ENCODE results near the gene SGSM2.

The SGSM2 gene

DNA sequence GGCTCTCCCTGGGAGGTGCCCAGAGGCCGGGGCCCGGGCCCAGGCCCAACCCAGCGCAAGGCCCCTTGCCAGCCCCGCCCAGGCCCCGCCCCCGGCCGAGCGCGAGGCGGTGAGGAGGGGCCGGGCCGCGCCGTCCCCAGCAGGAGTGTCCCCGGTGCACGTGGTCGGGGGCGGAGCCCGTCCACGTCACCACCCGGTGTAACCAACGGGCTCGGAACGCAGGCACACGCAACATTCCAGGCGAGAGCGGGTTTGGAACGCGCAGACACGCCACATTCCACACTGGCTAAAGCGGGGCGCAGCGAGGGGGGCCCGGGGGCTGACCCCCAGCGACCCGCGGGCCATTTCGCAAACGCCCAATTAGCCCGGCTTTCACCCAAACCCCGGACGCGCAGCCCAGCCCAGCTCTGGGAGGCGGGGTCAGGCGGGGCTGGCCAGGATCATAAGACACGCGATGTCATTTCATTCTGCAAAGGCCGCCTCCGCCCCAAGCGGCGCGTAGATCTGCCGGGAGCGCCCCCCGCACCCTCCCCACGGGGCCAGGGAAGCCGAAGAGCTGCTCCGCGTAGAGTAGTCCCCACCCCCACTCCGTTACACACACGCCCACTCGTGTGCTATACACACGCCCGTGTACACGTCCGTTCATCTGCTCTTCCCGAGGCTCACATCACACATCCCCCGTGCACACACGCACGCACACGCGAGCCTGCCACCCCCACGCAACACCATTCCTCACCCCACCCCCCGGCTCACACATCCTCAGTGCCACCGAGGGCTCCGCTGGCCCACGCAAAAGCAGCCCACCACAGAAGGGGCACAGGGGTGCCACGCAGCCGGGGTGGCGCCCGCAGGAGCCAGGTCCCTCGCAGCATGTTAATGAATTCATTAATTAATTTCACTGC is 62.5 kb downstream of the SGSM2 start:
- peak; percentile 91 for DNase-seq

DNA sequence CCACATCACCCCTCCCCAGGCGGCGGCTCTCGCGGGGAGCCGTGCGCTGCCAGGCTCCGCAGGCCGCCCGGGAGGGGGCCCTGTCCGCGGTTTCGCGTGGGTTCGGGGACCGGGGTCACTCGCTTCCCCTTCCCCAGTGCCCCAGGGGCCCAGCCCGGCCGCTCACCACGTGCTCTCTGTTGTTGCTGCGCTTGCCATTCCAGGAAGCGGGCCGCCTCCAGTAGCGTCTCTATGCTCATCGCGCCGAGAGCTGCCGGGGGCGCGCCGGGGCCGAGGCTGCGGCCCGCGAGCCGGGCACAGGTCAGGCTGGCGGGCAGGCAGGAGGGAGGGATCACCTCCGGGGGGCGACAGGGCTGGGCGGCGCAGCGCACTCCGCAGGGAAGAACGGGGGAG is 63.2 kb downstream of the SGSM2 start:
- DNase-seq: peak; percentile 50

DNA sequence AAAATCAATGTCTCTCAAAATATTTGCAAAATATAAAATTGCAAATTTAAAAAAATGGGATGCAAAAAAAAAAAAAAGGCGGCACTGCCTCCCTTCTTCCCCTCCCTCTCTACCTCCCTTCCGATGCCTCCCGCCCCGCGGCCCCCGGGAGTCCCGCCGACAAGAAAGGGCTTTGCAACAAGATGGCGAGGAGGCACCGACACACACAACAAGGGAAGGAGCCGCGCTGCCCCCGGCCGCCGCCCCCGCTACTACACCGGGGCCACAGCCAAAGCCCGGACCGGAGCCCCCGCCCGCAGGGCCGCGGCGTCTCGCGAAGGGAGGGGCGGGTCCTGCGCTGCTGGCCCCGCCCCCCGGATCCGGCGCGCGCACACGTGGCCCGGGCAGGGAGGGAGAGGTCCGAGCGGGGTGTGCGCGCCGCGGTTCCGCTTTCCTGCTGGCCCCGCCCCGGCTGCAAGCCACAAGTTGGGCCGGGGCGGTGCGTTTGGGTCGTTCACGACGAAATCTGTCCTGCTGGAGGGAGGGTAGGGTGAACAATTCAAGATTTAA is 63.6 kb downstream of the SGSM2 start, which contains the start of gene MNT:
MNT (minus strand) TSS at position 184 of the 549 bp plus-strand sequence. CDS start 348 bp downstream, outside the sequence.
- peak; percentile 94 for DNase-seq

DNA sequence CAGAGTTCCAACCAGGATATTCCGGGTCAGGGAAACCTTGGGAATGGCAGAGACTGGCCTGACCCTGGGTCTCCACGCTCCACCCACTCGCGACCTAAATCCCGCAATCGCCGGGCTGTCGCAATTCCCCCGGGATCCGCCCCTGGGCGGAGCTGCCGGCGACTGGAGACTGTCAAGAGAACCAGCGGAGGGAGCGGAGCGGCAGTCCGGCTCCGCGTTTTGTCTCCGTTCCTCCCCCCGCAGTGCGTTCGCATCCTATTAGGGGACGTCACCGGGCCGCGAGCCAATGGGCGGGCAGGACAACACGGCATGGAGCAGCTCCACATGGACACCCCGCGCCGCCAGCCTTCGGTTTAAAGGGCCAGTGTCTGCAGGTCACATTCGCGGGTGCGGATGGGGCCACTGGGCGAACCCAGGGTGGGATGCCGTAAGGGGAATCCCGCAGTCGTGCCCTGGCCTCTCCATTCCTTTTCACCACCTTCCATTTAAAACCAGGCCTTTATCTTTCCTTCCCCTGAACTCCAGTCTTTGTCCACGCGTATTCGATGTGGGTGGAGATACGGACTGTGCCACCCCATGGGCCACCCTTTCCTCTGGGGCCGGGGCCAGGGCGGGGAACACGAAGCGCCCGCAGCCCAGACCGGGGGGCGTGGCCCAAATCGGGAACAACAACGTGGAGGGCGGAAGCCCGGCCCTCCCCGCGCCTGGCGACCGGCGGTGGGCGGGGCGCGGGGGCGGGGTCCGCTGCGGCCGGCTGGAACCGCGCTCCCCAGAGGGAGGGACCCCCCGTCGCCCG is 64.3 kb downstream of the SGSM2 start:
- DNase-seq: peak; percentile 99

DNA sequence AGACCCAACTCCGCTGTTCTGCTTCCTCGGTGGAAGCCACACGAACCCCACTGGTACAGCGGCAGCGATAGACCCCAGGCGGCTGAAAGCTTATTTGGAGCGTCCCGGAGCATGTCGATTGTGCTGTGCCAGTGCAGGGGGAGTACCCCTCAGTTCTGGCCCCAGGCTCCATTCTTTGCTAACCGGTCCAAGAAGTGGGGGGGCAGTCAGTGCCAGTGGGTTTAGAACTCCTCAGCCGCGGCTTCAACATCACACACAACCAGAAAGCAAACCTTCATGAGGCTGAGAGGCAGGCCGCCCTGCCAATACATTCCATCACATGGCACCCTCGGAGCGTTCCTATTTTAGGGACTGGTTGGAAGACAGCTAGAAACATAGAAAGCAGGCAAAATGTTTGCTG is 65.2 kb downstream of the SGSM2 start:
- no peak for DNase-seq

DNA sequence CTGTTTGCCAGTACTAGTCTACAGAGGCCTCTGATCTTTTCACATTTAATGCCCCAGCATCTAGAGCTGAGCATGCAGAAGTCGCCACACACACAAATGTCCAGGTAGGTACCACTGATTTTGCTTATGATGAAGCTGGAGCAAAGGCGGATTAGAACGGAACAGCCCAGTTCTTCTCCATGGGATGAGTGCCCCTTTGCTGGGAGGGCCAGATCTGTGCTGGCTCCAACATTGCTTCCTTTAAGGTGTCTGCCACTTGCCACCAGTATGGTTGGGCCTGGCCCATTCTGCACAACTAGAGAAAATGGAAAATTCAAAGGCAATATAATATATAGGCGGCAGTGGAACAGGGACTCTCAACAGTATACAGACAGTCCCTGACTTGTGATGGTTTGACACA is 65.7 kb downstream of the SGSM2 start:
- no peak for DNase-seq

DNA sequence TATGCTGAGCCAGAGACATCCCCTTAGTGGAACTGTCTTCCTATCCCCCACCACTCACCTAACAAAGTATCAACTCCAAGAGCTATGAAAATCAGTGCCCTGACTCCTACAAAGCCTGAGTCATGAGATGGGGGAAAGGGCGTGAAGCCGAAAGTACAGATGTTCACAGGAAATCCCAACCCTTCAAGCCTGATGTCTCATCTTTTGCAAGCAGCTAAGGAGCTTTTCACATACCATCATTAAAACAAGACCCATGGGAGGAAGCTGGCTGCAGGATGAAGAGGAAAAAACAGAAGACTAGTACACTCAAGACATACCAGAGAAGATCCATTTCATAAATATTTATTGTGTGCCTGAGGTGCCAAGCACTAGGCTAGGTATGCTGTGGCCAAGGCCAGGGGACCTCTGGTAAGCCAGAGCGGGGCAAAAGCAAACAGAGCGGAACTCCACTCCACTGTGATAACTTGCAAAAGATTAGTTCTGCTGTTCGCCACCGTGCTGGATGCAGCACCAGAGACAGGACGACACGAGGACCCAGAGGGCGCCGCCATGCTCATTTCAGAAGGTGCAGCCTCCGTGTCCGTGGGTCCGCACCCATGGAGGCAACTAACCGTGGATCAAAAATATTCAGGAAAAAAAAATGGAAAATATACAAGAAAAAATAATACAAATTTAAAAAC is 68.1 kb downstream of the SGSM2 start:
- no peak for DNase-seq

DNA sequence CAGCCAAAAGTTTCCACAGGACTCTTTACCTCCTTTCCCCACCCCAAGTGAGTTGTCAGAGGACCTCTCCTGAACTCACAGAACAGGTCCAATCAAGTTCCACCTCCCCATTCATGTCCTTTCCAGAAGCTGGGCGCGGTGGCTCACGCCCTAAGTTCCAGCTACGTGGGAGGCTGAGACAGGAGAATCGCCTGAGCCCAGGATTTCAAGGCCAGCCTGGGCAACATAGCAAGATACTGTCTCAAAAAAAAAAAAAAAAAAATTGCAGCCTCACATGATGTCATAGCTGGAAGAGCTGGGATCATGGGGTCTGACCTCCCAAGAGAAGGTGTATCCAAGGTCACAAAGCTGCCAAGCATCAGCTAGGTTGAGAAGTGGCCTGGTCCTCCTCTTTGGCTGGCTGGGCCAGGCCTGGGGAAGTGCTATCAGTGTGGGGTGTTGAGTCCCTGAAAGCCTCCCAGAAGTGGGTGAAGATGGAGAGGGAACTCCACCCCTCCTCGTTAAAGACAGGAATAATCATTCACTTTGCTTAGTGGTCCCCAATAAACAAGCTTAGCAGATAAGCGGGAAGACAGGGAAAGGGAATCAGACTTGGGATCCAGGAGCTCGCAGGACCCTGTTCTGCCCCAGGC is 69.1 kb downstream of the SGSM2 start:
- DNase-seq: no peak

DNA sequence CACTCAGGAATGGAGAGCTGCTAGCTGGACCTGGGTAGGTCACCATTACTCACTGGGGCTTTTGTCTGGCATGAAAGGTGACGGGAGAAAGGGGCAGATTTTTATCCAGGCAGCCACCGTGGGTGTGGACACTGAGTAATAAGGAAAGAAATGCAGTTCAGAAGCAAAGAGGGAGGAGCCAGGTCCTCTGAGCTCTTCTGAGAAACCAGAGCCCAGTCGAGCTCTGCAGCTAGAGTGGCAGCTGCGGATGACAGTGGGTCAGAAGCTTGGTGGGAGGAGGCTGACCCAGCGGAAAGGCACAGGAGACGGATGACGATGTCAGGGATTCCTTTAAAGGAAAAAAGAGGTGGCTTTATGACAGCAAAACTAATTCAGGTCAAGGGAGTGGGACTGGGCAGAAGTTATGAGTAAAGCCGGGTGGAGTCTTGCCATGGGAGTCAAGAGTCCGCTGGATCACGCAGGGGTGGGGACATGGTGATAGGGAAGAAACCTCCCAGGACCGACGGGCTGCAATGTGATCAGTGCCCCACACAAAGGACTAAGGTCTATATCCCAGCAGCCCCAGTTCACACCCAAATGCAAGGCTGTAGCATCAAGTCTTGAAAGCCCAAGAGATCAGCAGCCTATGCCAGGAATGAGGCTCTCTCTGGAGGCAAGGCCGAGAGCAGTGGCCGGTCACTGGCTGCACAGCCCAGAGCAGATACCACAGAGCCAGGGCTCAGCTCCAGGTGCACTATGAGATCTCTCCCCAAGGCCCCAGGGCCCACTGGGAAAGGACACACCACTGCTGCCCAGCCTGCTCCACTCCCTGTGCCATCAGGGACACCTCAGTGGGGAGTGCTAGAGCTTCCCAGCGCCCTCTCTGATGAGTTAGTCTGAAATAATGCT is 69.8 kb downstream of the SGSM2 start:
- DNase-seq: no peak

DNA sequence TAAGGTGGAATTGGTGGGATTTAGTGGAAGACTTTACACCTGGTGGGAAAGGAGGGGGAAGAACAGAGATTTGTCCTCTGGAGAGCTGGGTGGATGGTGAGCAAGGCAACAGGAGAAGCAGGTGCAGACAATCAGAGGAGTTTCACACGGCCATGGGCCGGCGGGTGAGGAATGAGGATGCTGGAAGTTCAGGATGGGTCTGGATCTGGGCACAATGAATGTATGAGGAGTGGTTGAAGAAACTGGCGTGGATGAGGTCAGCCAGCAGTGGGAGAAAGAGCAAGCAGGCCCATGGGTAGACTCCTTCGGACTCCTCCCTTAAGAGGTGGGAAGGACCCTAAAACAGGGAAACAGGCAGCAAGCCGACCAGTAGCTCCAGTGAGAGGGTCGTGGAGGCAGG is 73.7 kb downstream of the SGSM2 start:
- no peak for DNase-seq

DNA sequence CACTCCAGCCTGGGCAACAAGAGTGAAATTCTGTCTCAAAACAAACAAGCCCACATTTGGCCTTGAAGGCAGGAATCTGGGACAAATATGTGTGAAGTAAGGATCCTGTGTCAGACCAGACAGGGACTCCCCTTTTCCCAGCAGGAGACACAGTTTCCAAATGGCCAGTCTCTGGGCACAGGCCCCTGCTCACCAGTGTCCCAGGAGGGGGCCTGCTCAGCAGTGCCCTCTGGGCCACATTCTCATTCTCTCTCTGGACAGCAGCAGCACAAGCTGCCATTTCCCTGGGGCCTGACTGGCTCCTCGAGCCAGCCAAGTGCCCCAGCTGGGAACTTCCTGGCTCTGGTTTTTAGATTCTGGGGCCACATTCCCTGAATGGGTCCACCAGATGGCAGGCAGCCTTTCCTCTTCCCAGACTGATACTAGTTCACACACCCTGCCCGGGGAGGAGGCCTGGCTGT is 75.3 kb downstream of the SGSM2 start:
- no peak for DNase-seq

DNA sequence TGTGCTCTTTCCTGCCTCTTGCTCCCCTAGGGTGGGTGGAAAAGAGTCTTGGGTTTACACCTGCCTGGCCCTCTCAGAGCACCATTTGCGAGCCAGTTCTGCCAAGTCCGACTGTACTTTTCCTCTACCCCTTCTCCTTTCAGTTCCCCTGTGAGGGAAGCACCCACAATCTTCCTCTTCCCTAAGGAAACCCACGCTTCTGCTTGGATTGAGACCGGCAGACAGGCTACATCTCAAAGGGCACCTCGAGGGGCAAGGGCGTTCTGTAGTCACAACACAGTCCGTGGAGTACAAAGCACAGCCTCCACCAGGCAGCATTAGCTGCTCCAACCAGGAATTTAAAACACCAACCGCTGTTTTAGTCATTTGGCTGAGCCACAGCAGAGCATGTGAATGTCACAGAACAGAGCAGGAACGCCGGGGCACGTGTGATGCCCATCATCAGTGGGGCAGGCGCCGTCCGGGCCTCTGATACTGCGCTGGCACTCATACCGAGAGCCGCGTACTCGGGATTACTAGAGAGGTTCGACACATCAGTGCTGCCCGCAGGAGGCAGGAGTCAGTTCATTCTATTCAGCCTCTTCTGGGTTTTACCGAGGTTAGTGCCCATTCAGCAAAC is 77.3 kb downstream of the SGSM2 start:
- DNase-seq: no peak

DNA sequence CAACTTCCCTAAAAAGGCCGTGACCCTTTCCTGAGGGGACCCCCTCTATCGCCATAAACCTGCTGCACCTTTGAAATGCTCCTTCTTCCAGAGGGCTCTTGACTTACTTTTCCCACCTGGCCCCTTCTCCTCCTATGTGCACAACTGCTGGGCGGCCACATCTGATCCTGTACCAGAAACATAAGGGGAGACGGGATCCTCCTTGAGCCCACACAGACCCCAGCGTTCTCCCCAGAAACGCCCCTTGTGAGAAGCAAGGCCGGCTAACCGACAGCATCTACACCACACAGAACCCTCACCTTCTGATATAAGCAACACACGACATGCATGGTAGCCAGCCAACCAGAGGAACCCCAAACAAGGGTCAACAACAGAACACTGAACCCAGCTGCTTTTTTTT is 77.8 kb downstream of the SGSM2 start:
- no peak for DNase-seq

DNA sequence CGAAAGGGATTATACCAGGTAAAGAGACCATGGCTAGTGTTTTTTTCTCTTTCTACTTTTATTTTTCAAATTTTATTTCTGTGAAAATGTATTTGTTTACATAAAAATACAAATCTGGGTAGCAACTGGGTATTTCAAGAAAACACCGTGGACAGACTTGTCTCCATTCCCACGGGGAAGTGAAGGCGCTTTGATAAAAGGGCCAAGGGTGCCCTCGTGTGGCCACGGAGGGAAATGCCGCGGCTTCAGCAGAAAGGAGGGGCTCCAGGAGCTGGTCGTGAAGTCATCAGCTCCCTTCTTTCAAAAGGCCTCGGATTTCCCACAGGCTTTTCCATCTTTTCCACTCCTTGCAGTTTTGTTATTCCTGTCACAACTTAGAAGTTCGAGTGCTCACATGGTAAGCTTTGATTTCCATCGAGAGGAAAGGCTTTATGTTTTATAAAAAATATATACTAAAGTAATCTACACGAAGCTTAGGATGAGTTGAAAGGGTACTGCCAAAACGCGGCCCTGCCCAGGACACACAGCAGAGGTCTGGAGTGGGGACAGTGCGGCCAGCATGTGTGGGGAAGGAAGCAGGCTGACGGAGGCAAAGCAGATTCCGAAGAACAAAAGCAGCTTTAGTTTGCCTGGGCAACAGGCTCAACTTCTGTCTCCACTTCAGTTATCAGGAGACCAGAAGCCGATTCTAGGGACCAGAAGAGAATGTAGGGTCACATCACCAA is 78.9 kb downstream of the SGSM2 start:
- peak; percentile 74 for DNase-seq

DNA sequence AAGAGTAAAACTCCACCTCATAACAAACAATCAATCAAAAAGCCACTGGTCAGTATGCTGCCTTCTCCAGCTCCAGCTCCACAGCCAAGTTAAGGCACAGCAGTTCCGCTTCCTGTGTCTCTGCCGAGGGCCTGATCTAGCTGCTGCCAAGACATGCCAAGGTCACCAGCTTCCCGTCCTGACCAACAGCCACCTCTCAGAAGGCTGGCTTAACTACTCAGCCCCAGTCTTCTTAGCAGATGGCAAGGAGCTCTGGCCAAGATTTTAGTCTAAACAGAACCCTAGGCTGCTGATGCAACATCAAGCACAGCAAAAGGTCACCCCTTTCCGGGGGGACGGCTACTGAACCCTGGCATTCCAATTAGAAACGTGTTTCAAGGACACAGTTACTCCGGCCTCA is 81.3 kb downstream of the SGSM2 start:
- DNase-seq: no peak

DNA sequence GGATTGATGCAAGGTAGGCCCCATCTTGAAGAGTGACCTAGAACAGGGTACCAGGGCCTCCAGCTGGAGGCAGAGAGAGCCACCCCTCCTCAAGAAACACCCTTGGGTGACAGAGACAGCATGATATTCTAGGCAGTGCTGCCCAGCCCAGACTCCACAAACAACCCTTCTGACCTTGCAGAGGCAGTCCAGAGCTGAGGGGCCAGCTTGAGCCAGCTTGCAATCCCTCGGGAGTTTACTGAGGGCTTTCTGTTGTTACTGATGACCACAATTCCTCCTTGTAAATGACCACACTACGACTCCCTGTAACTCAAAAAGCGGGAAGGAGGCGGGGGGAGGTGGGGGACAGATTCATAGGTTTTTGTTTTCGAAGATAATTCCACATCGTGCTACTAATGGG is 82.2 kb downstream of the SGSM2 start:
- no peak for DNase-seq

DNA sequence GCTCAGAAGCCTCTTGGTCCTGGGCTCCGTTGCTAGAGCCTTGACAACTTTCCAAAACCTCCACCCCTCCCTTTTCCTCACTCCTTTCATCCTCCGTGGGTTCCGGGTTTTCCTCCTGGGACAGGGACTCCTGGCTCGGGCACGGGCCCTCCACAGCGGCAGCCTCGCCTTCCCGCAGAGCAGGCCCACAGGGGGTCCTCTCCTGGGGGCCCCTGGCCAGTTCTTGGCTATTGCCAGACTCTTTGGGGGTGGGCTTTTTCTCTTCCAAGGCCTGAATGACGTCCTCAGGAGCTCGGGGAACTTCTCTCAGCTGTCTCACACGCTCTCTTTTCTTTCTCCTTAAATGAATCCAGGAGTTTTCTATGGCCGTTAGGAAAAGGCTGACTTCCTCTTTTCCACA is 82.9 kb downstream of the SGSM2 start:
- no peak for DNase-seq

DNA sequence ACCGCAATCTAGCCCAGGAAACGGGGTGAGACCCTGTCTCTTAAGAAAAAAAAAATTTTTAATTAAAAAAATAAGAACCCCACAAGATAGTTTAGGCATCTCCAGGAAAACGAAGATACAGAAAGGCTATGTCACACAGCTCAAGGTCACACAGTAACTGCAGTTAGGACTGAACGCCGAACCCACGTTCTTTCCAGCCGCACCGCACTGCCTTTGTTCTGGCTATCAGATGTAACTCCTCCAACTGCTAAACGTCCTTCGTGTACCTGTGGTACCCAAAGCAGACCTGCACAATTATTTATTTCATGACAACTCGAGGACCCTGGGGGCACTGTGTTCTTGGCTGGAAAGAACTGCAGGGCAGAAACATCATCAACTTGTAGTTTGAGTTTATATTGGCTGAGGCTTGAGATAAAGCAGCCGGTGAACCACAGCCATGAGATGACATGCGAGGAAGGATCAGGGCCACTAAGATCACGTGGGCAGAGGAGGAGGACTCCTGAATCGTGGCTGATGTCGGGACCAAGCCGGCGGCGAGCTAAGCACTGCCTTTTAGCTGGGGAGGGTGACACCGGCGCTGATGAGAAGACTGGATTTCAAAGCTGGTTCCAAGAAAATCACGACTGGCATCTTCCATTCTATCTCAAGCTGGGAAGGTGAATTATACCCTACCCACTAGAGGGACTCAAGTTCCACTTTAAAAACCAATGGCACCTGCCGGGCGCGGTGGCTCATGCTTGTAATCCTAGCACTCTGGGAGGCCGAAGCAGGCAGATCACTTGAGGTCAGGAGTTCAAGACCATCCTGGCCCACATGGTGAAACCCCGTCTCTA is 84.2 kb downstream of the SGSM2 start:
- no peak for DNase-seq

DNA sequence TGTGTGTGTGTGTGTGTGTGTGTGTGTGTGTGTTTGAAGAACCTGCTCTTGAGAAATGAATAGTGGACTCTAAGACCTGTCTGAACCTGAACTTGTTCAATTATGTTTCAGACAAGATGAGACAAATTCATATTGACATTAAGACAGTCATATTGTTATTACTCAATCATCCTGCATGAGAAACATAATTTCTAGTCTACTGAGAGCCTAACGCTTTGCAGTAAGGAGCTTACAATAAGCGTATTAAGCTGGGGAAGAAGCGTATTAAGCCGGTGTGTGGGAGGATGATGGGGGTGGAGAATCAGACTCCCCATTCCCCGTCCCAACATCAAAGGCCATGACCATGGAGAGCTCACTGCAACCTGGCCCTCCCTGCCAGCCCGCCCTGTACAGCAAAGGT is 86.0 kb downstream of the SGSM2 start:
- DNase-seq: no peak

All from stimulated activated naive CD4-positive, alpha-beta T cell treated with Interleukin-2 at 50 U/mL for 16 hours (primary cell).